HG02885 (cell line): ENCODE results near the gene LYZL4.

Experiments
- ATAC-seq: cut with Tn5 transposase; IDR thresholded peaks from one replicate; pipeline ENCODE4 v1.9.1; 2021; ENCODE audit warnings: mild to moderate bottlenecking; ENCODE audit not compliant: unreplicated experiment, poor library complexity

LYZL4 gene

DNA sequence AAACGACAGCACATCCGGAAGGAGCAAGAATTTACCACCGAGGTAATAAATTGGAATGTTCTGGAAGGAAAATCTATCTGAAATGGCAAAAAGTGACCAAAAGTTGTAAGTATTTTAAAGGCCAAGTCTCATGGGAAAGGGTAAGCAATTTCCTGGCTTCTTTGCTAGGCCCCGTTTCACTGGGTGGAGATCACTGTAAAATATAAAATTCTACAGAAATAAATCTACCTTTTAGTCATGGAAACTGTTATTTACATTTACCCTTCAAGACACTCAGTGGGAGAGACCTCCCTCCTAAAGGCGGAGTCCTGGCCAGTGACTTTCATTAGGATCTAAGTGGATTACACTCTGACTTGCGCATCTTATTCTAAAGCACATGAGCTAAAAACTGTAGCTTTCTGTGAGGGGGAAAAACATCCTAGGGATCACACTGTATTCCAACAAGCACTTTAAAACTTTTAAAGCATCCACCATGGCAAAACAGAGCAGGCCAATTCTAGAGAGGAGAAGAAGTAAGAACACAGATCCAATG is 28.8 kb downstream of the LYZL4 start:
- no peak for ATAC-seq

DNA sequence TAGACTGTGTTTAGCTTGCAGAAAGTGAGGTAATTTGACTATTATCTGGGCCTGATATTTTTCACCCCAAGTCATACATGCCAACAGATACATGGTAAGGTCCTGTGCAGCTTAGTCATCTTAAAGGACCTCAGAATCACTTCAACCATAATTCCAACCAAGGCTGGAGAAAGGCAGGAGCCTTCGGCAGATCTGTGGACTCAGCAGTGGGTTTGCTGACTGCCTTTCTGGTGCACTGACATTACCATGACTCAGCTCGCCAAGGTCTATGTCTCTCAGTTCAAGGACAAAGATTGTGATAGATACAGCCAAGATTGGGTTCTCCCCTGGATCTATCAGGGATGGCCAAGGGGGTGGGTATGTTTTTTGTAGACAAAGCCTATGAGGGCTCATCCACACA is 32.7 kb downstream of the LYZL4 start:
- ATAC-seq: no peak

DNA sequence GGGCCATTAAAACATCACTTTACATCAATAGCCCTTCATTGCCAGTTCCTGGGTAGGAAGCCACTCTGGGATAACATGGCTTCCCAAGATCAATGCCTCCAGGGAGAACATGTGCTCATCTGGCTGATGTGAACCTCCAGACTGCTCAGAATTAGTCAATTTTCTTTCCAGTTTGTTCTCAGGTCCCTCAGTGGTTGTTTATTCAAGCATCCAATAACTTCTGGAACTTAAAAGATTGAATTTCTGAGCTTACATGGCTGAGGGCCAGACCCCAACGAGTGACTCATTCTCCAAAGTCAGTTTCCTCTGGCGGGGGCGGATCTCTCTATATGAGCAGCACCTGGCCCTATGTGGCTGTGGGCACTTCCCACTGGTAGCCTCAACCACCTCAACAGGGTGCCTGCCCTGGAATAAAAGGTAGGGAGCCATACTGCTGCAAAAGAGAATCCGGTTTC is 34.0 kb downstream of the LYZL4 start:
- ATAC-seq: no peak

DNA sequence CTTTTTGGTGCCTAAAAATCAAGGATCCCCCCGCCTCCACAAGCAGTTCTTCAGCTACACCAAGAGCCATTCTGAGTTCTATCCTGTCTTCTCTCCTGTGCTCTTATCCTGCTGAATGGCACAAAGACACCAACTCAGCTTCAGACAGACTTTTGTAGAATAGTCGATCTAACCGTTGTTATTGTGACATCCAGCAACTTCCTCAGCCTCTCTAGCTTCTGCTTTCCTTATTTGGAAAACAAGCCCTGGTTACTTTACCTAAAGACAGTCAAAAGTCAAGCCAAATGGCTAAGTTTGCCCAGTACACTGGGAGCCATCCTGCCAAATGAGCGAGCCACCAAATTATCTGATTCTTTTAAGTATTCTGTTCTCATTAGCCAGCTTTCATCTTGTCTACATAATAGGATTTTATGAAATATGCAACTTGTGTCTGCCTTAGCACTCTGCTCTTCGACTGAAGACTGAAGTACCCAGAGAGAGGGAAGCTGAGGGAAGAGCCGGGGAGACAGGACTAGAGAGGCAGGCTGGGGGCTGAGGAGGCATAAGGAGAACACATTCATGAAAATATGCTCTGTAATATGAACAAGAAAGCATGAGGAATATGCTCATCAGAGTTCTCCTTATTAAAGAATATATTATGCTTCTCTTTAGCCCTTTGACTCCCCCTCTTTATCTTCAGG is 35.1 kb downstream of the LYZL4 start:
- no peak for ATAC-seq

DNA sequence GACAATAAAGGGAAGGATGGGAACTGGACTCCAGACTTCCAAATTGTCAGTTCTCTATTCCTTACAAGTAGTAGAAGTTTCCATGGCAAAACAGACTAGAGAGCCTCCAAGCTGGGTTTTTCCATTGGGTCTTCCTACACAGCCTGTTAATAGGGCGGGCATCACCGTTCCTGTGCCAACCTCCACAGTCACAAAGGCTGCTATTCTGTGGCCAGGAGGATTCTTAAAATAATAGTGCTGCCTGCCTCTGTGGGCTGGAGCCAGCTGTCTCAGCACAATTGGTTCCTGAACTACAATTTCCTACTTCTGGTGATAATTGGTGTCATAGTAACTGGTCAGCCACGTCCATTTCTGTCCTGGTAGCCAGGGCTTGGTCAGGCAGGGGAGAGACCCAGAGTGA is 38.6 kb downstream of the LYZL4 start:
- no peak for ATAC-seq

DNA sequence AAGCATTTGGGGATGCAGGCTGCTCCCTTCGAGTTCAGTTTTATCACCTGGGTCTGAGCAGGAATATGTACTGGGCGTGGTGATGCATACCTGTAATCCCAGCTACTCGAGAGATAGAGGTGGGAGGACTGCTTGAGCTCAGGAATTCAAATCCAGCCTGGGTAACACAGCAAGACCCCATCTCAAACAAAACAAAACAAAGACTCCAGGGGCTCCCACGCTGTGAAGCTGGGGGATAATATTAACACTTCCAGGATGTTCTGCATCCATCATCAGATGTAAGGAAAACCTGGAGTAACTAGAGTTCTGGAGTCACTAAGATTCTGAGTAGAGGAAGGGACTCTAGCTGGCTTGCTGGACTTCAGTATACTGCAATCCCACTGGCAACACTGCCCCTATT is 40.6 kb downstream of the LYZL4 start:
- ATAC-seq: no peak

DNA sequence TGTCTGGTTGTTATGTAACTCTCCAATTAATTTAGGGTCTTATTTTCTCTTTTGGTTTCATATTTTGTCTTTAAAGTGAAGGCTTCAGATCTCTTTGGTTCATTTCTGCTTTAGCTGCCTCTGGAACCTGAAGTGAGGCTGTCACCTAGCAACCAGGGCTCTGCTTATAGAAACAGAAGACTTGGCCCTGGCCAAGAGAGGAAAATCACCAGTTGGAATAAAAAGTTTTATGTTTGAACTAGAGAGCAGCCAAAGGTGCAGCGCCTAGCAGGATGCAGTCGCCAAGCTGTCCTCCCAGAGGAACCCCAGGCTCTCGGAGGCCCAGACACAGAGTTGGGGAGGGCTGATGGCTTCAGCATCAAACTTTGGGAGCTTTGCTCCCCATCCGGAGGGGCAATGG is 41.1 kb downstream of the LYZL4 start:
- ATAC-seq: no peak

DNA sequence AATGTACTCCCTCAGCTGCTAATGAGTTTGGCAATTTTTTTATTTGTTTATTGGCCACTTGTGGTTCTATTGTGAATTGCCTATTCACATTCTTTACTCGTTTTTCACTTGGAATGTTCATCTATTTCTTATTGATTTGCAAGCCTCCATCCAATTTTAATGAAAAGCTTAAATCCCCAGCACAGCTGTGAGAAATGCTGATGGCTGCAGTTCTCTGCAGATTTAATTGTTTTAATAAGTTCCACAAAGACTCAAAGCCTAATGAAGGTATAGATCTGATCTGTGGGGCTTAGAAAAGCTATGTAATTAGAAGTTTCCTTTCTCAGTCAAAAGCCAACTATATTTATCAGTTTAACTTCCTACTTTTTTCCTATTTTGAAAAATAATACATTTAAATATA is 41.5 kb downstream of the LYZL4 start:
- ATAC-seq: no peak

DNA sequence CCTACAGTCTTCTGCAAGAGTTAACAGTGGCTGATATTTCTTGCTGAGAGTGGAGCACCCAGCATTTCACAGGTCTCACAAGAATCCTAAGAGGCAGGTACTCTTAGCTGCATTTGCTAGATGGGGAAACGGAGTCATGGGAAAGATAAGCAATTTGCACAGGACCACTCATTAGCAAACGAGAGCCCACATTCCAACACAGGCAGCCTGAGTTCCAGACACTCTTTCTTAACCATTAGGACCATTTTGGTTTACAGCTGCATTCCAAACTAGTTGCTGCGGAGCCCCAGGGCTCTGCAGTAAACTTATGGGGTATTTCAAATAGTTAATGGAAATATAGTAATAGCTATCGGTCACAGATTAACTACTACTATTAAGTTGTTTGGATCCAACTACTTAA is 42.5 kb downstream of the LYZL4 start:
- no peak for ATAC-seq

DNA sequence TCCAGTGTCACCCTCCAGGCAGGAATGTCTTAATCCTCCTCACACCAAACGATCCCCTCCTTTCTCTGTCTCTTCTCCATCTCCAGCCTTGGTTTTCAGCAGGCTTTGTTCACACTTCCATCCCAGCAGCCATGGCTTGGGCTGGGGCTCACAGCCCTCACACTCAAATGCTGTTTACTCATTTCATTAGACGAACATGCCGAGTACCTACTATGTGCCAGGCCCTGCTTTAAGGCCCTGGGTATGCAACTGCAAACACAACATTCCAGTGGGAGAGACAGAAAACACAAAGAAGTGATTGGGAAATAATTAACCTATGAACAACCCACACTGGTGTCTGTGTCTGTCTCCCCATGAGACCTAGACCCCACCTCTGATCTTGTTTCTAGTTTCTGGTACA is 43.9 kb downstream of the LYZL4 start:
- ATAC-seq: no peak

DNA sequence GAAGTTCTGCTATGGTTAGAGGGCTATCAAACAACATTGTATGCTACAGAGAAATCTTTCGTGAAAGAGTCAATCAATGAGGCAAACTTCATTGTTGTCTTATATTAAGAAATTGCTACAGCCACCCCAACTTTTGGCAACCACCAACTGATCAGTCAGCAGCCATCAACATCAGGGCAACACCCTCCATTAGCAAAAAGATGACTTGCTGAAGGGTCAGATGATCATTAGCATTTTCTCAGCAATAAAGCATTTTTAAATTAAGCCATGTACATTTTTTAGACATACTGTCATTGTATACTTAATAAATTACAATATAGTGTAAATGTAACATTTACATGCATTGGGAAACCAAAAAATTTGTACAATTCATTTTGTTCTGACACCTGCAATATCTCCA is 53.1 kb downstream of the LYZL4 start:
- no peak for ATAC-seq

DNA sequence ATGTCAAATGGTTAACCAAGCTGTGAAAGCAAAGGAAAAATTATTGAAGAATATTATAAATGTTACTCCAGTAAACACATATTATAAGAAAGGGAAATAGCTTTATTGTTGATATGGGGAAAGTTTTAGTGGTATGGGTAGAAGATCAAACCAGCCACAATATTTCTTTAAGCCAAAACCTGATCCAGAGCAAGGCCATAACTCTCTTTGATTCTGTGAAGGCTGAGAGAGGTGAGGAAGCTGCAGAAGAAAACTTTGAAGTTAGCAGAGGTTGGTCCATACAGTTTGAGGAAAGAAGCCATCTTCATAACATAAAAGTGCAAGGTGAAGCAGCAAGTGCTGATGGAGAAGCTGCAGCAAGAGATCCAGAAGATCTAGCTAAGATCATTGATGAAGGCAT is 54.8 kb downstream of the LYZL4 start:
- ATAC-seq: no peak

DNA sequence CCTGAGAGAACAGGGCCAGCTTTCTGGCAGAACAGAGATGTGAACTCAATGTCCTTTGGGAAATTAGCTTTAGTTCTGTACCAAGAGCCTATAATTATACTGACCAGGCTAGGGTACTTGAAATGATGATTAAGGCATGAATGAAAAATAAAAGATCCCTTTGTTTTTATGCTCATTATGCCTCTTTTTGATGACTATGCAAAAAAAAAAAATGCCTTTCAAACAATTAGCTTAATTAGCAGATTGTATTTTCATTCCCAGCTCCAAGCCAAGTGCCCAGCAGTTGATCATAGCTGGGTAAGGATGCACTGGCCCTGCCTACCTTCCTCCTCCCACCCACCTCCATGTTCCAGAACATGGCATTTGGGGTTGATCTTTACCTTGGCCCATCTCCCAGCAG is 56.8 kb downstream of the LYZL4 start:
- ATAC-seq: no peak

DNA sequence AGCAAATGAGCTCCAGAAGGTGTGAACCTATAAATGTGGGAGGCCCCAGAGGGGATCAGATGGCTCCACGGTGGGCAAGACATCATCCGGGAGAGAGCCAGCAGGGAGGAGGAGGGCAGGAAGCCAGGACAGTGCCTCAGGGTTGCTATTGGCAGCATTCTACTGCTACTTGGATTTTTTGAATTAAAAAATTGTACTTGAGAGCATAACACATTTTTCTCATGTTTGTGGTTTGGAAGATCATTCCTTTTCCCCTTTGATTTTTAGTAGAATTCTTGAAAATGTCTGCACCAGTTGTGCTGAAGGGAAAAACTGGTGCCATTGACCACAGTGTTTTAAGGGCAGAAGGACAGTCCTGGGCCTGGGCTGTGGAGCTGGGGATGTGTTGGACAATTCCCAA is 59.2 kb downstream of the LYZL4 start:
- no peak for ATAC-seq

DNA sequence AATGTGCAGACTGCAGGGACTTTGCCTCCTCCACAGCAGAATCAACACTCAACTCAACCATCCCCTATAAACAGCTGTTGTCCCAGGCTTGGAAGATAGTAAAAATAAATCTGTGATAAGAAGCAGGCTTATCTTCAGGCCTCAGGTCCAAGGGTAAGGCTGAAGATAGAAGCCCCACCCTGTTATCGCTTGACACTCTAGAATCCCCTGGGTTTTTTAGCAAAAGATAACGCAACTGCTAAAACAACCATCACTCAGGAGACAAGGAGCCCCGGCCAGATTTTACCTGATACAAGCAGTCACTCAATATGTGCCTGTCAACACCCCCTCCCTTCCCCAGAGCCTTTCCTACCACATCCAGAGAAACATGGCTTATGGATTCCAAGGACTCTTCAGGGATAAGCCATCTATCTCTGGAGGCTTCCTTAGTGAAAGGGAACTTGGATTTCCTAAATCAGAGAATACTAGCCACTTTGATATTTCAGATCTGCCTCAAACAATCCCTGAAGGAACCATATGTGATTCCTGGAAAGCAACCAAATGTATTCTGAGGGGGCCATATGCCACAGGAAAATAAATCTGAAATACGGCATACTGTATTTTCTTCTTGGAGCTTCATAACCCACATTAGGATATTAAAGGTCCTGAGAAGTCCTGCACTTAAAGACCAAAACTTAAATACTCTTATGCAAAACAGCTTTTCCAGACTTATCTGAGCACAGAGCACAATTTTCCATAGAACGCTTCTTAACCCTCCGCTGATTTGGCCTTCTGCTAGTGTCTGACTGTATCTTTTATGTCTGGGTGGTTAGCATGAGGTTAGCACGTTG is 60.4 kb downstream of the LYZL4 start:
- ATAC-seq: no peak

DNA sequence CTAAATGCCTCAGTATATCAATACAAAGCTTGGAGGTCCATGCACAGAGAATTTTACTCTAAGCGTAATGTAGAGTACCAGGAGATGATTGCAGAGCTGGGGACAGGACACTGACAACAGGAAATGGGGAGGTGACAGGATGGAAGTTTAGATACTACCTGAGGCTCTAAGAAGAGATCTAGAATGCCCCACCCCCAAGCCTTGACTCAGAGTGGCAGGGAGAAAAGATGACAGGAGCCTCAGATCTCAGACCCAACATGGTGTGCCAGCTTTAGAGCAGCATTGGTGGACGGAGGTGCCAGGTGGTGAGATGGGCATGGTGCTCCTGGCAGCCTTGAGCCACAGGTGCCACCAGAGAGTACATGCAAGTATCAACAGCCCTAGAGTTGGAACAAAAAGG is 62.5 kb downstream of the LYZL4 start:
- no peak for ATAC-seq
